ENCODE results near the gene DMD. TPM values are rescaled to one million over a fixed set of nuclear protein-coding genes. Genes with fewer than 3 reads are reported as not detected.

The DMD gene
- total RNA-seq, 1 donor from 2014 or later, result 9.7 TPM

DNA sequence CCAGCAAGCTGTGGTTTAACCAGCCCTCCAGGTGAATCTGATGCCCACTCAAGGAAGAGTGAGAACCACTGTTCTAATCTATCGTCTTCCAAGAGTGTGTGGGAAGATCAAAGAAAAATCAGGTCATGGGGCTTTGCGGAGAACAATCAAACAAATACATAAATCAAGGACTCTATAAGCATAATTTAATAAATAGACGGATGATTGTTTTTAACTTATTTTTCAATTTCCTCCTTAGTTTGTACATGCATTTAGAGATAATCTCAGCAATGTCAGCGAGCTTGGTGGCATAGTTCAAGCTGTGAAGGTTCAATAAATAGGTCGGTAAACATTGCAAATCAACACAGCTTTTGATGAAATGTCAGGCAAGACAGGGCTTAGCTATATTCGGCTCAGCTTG lies 84.9 kb downstream of the DMD start:
- TF ChIP-seq, protein P1, sequence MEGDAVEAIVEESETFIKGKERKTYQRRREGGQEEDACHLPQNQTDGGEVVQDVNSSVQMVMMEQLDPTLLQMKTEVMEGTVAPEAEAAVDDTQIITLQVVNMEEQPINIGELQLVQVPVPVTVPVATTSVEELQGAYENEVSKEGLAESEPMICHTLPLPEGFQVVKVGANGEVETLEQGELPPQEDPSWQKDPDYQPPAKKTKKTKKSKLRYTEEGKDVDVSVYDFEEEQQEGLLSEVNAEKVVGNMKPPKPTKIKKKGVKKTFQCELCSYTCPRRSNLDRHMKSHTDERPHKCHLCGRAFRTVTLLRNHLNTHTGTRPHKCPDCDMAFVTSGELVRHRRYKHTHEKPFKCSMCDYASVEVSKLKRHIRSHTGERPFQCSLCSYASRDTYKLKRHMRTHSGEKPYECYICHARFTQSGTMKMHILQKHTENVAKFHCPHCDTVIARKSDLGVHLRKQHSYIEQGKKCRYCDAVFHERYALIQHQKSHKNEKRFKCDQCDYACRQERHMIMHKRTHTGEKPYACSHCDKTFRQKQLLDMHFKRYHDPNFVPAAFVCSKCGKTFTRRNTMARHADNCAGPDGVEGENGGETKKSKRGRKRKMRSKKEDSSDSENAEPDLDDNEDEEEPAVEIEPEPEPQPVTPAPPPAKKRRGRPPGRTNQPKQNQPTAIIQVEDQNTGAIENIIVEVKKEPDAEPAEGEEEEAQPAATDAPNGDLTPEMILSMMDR (conservative IDR thresholded peaks at IDR 0.05), result no peak
- Mint-ChIP-seq H3K9me3 (peaks cover 3% of the 10 kb centered on the region), H3K4me1 (no peaks in the 10 kb centered on the region), H3K27ac (ENCODE audit: unreplicated experiment) (no peak overlapping the region), H3K4me3 (no peak overlapping the region), H3K36me3 (ENCODE audit: low read depth) (no peaks in the 10 kb centered on the region), H3K27me3 (ENCODE audit: low read depth) (no peaks in the 10 kb centered on the region)
- no peak for DNase-seq (ENCODE audit: low read depth, low spot score)

- Mint-ChIP-seq H3K9me3 (no peaks in the 10 kb centered on the region), H3K27ac (ENCODE audit: unreplicated experiment) (no peak overlapping the region), H3K4me3 (no peak overlapping the region), H3K27me3 (ENCODE audit: low read depth) (no peaks in the 10 kb centered on the region), H3K36me3 (ENCODE audit: low read depth) (no peaks in the 10 kb centered on the region), H3K4me1 (no peaks in the 10 kb centered on the region)
- no peak for DNase-seq (ENCODE audit: low read depth, low spot score)
- TF ChIP-seq, protein P1 (conservative IDR thresholded peaks at IDR 0.05), result no peak
Observed at GRCh38 chrX:33109858-33110257, 101.5 kb downstream of the DMD start.

DNA sequence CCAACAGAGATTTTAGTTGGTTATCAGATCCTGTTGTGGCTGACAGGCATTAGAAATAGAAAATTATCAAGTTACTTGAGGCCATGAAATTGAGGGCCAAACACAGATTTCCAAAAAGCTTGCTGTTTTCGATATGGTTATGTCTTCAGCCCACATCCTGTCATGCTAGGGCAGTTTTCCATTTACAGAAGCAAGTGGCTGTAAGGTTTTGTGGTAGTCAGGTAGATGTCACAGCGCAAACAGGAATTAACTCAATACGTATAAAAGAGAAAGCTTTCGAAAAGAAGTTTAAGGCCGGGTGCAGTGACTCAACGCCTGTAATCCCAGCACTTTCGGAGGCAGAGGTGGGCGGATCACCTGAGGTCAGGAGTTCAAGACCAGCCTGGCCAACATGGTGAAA lies 104.6 kb downstream of the DMD start:
- H3K4me3 Mint-ChIP-seq, result no peak overlapping the region
- no peaks in the 10 kb centered on the region for H3K4me1 Mint-ChIP-seq
- no peak overlapping the region for H3K27ac Mint-ChIP-seq (ENCODE audit: unreplicated experiment)
- no peaks in the 10 kb centered on the region for H3K27me3 Mint-ChIP-seq (ENCODE audit: low read depth)
- no peak for DNase-seq (ENCODE audit: low read depth, low spot score)
- TF ChIP-seq, protein P1 (conservative IDR thresholded peaks at IDR 0.05), result no peak
- no peaks in the 10 kb centered on the region for H3K36me3 Mint-ChIP-seq (ENCODE audit: low read depth)
- H3K9me3 Mint-ChIP-seq, result no peaks in the 10 kb centered on the region

DNA sequence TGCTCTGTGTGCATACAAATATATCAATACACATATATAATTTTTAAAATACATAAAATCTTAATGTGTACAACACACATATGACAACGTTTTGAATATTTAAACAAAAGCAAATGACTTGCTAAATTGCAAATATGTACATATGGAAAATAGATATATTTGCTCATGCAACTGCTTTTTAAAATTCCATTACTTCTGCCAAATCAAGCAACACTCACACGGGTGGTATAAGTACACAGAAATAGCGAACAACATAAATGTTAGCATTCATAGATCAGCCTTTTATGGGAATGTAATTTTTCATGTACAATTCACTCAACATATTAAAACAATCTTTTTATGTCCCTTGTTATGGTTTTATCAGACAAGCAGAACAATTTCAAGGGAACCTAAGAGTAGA lies 116.3 kb downstream of the DMD start:
- TF ChIP-seq, protein P1 (conservative IDR thresholded peaks at IDR 0.05), result no peak
- H3K9me3 Mint-ChIP-seq, result no peaks in the 10 kb centered on the region
- no peak overlapping the region for H3K27ac Mint-ChIP-seq (ENCODE audit: unreplicated experiment)
- H3K4me1 Mint-ChIP-seq, result no peaks in the 10 kb centered on the region
- no peaks in the 10 kb centered on the region for H3K36me3 Mint-ChIP-seq (ENCODE audit: low read depth)
- no peak overlapping the region for H3K4me3 Mint-ChIP-seq
- no peak for DNase-seq (ENCODE audit: low read depth, low spot score)
- no peaks in the 10 kb centered on the region for H3K27me3 Mint-ChIP-seq (ENCODE audit: low read depth)

GRCh38 chrX:33087411-33087810 lies 123.9 kb downstream of the DMD start:
- Mint-ChIP-seq H3K27ac (ENCODE audit: unreplicated experiment) (no peak overlapping the region), H3K9me3 (no peaks in the 10 kb centered on the region), H3K4me3 (no peak overlapping the region), H3K36me3 (ENCODE audit: low read depth) (no peaks in the 10 kb centered on the region), H3K27me3 (ENCODE audit: low read depth) (no peaks in the 10 kb centered on the region), H3K4me1 (peaks cover 7% of the 10 kb centered on the region)
- TF ChIP-seq, protein P1 (conservative IDR thresholded peaks at IDR 0.05), result no peak
- no peak for DNase-seq (ENCODE audit: low read depth, low spot score)

- Mint-ChIP-seq H3K36me3 (ENCODE audit: low read depth) (no peaks in the 10 kb centered on the region), H3K27me3 (ENCODE audit: low read depth) (no peaks in the 10 kb centered on the region), H3K27ac (ENCODE audit: unreplicated experiment) (no peak overlapping the region), H3K9me3 (no peaks in the 10 kb centered on the region), H3K4me3 (no peak overlapping the region), H3K4me1 (peaks cover 7% of the 10 kb centered on the region)
- no peak for DNase-seq (ENCODE audit: low read depth, low spot score)
- TF ChIP-seq, protein P1 (conservative IDR thresholded peaks at IDR 0.05), result no peak
Observed at GRCh38 chrX:33086886-33087285, 124.5 kb downstream of the DMD start.
